AG04450 (cell line): Measurements from ENCODE around the gene HIRIP3. TPM values are rescaled to one million over a fixed set of nuclear protein-coding genes. Genes with fewer than 3 reads are reported as not detected.

Experiments
- CTCF ChIA-PET: fragments of 300-600, 350-600 bp; formaldehyde crosslinking; extraction: SDS; loops from one replicate; lab custom pipeline; 2022; ENCODE audit warnings: antibody characterized with exemption, inconsistent platforms; lab: Charles Lee
- POLR2A ChIA-PET: fragments of 350-600 bp; formaldehyde crosslinking; extraction: SDS; loops from one replicate; lab custom pipeline; 2021; ENCODE audit warnings: antibody characterized with exemption, inconsistent platforms; lab: Yijun Ruan, JAX
- DNase-seq: peaks from one replicate; pipeline ENCODE4 v3.0.0-alpha.2; 2011; ENCODE audit warnings: low read depth, low spot score
- H3K27ac ChIP-seq: one replicate; pipeline ENCODE4 v1.5.1; 2012; ENCODE audit warnings: low read depth, low read length, control low read depth
- H3K27me3 ChIP-seq: one replicate; pipeline ENCODE4 v1.6.0; 2012; ENCODE audit warnings: low read length; ENCODE audit not compliant: control insufficient read depth, insufficient read depth
- H3K4me3 ChIP-seq: 2 replicates; pipeline ENCODE4 v1.5.1; 2011; ENCODE audit warnings: mild to moderate bottlenecking, low read depth, low read length, control low read depth
- H3K9me3 ChIP-seq: 2 replicates; pipeline ENCODE4 v1.5.1; 2012; ENCODE audit warnings: low read length; ENCODE audit not compliant: control insufficient read depth, insufficient read depth
- CTCF ChIP-seq: IDR thresholded peaks from 2 replicates; pipeline ENCODE4 v1.5.1; 2011; ENCODE audit warnings: low read depth, low read length, control low read depth, inconsistent platforms
- polyA plus RNA-seq: library from polyadenylated mRNA; depleted of rRNA; stranded (reverse); fragments of >200 nt; gene quantifications from 2 replicates; pipeline ENCODE4 v1.2.3, GENCODE V29; 2011

The HIRIP3 gene
- polyA plus RNA-seq, 1 experiment: 2.5 TPM

DNA sequence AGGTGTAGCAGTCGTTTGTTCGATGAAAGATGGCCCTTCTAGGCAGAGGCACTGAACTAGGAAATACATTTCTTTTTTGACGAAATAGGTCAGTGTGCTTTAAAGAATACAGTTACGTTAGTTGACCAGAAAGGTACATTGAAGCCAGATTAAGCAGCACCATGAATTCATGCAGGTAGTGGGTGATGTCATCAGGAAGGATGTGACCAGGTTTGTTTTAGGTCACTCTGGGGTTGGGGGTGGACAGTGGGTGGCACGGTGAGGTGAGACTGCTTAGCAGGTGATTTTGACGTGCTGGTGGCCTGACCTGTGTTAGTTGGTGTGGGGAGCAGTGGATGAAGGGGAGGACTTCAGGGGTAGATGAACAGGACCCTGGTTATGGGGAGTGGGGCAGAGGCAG, 4.2 kb upstream of the HIRIP3 start:
- no peak overlapping the region for H3K27ac ChIP-seq
- CTCF ChIA-PET: no interaction called here
- no peak overlapping the region for H3K4me3 ChIP-seq
- DNase-seq: no peak
- TF ChIP-seq CTCF: no peak
- no peaks in the 10 kb centered on the region for H3K27me3 ChIP-seq
- POLR2A ChIA-PET: no interaction called here
- H3K9me3 ChIP-seq: no peaks in the 10 kb centered on the region; the same call in 1 of the 2 replicates

GRCh38 chr16:29996766-29997250, 1.4 kb upstream of the HIRIP3 start:
- no peak for TF ChIP-seq CTCF
- no peak for DNase-seq
- Histone ChIP-seq H3K9me3 (no peaks in the 10 kb centered on the region; the same call in 1 of the 2 replicates), H3K27ac (no peak overlapping the region), H3K4me3 (peak overlapping the region; percentile 95), H3K27me3 (no peaks in the 10 kb centered on the region)
- ChIA-PET CTCF (interaction anchor here (1.0 to 1.9 kb wide), 2 partner anchors 9 to 148 kb away, joined by 3 to 6 read pairs; no protein-coding TSS in a partner anchor), POLR2A (interaction anchor here (0.7 to 2.2 kb wide), 3 partner anchors 8 to 71 kb away, joined by 3 to 8 read pairs (median 3); partner anchors contain the start of genes ALDOA and KCTD13)

GRCh38 chr16:29995911-29996765, 721 bp upstream of the HIRIP3 start, which contains the start of gene INO80E:
INO80E (plus strand) TSS chr16:29996241; CDS start chr16:29996311, 70 bp downstream.
- H3K4me3 ChIP-seq: peak within 1 kb of the TSS; percentile 95
- peak within 1 kb of the TSS; percentile 80 for H3K27ac ChIP-seq
- peak; percentile 87 for DNase-seq
- CTCF ChIA-PET: interaction anchor here (0.7 to 1.9 kb wide), 3 partner anchors 10 to 148 kb away, joined by 3 to 6 read pairs (median 3); no protein-coding TSS in a partner anchor
- TF ChIP-seq CTCF: no peak
- POLR2A ChIA-PET: interaction anchor here (0.7 to 2.2 kb wide), 4 partner anchors 9 to 70 kb away, joined by 3 to 8 read pairs (median 5); partner anchors contain the start of genes KCTD13 and TAOK2
- H3K9me3 ChIP-seq: no peaks in the 10 kb centered on the region; the same call in 1 of the 2 replicates
- H3K27me3 ChIP-seq: no peaks in the 10 kb centered on the region

DNA sequence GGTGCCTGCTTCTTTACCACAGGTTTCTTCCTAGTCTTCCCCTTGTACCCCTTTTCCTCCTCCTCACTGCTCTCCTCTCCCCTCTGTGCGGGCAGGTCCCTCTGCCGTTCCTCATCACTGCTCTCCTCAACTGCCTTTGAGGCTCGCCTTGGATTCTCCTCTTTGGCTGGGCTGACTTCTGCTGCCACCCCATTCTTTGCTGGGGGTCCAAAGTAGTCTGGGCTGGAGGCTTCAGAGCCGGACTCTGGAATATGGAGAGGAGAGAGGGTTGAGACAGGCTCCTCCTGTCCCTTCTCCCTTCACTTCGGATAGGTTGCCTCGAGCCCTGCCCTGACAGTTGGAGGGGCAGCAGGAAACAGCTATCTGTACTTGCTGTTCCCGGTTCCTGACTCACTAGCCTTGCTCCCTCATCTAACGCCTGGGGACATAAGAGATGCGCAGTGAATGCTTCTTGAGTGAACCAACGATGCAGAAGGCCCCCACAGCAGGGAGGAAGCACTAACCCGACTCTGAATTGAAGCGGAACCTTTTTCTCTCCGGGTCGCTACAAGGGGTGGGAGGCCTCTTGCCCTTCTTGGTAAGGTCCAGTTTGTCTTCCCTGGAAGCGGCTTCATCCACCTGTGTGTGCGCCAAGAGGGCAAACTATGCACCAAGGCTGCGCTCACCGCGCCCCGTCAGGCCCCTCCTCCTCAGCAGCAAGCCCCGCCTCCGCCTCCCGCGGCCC, 655 bp downstream of the HIRIP3 start:
- Histone ChIP-seq H3K27ac (peak overlapping the region; percentile 21), H3K4me3 (peak overlapping the region; percentile 95), H3K9me3 (no peaks in the 10 kb centered on the region; the same call in 1 of the 2 replicates), H3K27me3 (no peaks in the 10 kb centered on the region)
- no peak for TF ChIP-seq CTCF
- ChIA-PET CTCF (no interaction called here), POLR2A (interaction anchor here (0.6 to 2.2 kb wide), 4 partner anchors 33 to 483 kb away, joined by 3 to 8 read pairs (median 6); partner anchors contain the start of genes KCTD13 and TMEM219)
- no peak for DNase-seq
